ENCODE results near the gene CCDC142.
"Not testable (repeated sequence)": the region's sequence is repeated elsewhere in the genome, so short reads cannot be mapped to it uniquely, and the experiment has no call there.

CCDC142 gene

DNA sequence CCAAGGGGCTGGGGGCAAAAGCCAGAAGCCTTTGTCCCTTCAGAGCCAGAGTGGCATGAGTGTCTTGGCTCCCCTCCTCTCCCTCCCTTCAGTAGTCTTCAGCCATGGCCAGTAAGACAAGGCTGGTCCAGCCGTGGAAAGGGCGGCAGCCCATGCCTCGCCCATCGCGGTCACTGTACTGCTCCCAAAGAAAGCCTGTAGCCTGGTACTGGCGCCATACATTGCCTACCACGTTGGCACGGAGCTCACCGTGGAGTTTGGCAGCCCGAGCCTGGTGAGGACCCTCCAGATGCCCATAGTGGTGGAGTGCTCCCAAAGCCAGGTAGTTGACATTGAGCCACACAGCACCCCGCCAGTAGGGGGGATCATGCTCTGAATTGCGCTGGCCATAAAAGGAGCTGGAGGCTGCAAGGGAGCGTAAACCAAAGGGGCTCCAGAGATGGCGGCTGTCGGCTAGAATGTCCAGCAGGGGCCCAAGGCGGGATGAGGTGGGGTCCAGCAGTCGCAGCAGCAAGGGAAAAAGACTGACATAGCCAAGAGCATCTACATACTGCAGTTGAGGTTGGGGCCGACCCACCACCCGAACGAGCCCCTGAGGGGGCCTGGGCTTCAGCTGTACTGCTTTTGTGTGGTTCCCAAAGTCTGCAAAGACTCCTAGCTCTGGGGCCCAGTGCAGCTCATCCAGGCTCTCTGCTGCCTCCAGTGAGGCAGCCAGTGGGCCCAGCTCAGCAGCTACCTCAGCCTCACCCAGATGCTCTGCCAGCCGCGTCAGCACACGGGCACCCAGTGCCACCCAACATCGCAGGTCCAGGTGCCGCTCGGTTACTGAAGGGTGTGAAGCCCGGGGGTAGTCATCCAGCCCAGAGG is 21.4 kb downstream of the CCDC142 start:
- TF ChIP-seq, protein P1, sequence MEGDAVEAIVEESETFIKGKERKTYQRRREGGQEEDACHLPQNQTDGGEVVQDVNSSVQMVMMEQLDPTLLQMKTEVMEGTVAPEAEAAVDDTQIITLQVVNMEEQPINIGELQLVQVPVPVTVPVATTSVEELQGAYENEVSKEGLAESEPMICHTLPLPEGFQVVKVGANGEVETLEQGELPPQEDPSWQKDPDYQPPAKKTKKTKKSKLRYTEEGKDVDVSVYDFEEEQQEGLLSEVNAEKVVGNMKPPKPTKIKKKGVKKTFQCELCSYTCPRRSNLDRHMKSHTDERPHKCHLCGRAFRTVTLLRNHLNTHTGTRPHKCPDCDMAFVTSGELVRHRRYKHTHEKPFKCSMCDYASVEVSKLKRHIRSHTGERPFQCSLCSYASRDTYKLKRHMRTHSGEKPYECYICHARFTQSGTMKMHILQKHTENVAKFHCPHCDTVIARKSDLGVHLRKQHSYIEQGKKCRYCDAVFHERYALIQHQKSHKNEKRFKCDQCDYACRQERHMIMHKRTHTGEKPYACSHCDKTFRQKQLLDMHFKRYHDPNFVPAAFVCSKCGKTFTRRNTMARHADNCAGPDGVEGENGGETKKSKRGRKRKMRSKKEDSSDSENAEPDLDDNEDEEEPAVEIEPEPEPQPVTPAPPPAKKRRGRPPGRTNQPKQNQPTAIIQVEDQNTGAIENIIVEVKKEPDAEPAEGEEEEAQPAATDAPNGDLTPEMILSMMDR (IDR thresholded peaks at IDR 0.05; ENCODE audit: low read depth, low read length, missing control alignments), result peak; percentile 46
- peaks cover 24% of the 10 kb centered on the region for H3K36me3 ChIP-seq (replicated peaks)
- H3K27ac ChIP-seq, result no peak overlapping the region
- no peaks in the 10 kb centered on the region for H3K27me3 ChIP-seq (replicated peaks)
- no peak overlapping the region for H3K4me3 ChIP-seq (ENCODE audit: low read depth, low read length)
- in situ Hi-C loops (cut with HindIII; ENCODE audit: low pct_ligation_motif_present, low sequenced_read_pairs), result no loop called here
- DNase-seq, result no peak

DNA sequence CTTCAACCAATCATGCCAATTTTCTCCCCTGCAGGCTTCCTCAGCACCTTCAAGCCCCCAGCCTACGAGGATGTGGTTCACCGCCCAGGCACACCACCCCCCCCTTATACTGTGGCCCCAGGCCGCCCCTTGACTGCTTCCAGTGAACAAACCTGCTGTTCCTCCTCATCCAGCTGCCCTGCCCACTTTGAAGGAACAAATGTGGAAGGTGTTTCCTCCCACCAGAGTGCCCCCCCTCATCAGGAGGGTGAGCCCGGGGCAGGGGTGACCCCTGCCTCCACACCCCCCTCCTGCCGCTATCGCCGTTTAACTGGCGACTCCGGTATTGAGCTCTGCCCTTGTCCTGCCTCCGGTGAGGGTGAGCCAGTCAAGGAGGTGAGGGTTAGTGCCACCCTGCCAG is 22.6 kb downstream of the CCDC142 start:
- H3K27ac ChIP-seq; H3K4me3 ChIP-seq (ENCODE audit: low read depth, low read length); H3K27me3 ChIP-seq (replicated peaks); in situ Hi-C loops (cut with HindIII; ENCODE audit: low pct_ligation_motif_present, low sequenced_read_pairs); DNase-seq: not testable (repeated sequence)
- peaks cover 24% of the 10 kb centered on the region for H3K36me3 ChIP-seq (replicated peaks)

DNA sequence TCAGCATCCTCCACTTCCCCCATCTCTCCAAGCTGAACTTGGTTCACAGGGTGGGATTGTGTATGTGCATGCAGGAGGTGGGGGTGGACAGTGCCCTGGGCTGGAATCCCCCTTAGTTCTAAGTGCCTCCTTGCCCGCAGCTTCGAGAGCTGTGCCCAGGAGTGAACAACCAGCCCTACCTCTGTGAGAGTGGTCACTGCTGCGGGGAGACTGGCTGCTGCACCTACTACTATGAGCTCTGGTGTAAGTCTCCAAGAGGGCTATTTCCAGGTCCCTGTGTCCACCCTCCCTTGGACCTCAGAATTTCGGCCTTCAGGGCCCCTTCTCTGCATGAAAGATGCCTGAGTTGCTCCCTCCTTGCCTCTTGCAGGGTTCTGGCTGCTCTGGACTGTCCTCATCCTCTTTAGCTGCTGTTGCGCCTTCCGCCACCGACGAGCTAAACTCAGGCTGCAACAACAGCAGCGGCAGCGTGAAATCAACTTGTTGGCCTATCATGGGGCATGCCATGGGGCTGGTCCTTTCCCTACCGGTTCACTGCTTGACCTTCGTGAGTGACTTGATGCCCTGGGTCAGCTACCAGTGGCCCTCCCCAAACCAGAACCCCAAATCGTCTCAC is 23.2 kb downstream of the CCDC142 start:
- peak overlapping the region; percentile 86 for H3K4me3 ChIP-seq (ENCODE audit: low read depth, low read length)
- in situ Hi-C loops (cut with HindIII; ENCODE audit: low pct_ligation_motif_present, low sequenced_read_pairs); H3K27ac ChIP-seq; DNase-seq; H3K27me3 ChIP-seq (replicated peaks): not testable (repeated sequence)
- peaks cover 24% of the 10 kb centered on the region for H3K36me3 ChIP-seq (replicated peaks)

DNA sequence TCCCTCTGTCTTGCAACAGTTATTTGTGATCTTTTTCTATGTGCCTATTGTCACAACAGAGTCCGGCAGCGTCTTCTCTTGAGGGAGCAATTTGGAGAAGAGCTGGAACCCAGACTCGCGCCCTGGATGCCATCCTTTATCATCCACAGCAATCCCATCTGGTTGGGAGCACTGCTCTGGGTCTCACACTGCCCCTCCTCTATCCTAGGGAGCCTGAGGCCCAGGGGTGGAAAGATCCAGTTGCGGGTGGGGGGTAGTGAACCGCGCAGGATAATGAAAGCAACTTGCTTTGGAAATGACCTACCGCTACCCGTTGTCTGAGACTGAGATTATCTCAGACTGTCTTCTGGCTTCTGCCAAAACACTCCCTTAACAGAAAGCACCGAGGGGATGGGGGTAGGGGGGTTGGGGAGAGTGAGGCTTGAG is 23.8 kb downstream of the CCDC142 start:
- Histone ChIP-seq H3K4me3 (ENCODE audit: low read depth, low read length) (peak overlapping the region; percentile 86), H3K36me3 (replicated peaks) (peaks cover 24% of the 10 kb centered on the region), H3K27me3 (replicated peaks) (no peaks in the 10 kb centered on the region), H3K27ac (peak overlapping the region; percentile 61)
- no peak for DNase-seq
- TF ChIP-seq, protein P1 (IDR thresholded peaks at IDR 0.05; ENCODE audit: low read depth, low read length, missing control alignments), result no peak
- in situ Hi-C loops (cut with HindIII; ENCODE audit: low pct_ligation_motif_present, low sequenced_read_pairs), result no loop called here

DNA sequence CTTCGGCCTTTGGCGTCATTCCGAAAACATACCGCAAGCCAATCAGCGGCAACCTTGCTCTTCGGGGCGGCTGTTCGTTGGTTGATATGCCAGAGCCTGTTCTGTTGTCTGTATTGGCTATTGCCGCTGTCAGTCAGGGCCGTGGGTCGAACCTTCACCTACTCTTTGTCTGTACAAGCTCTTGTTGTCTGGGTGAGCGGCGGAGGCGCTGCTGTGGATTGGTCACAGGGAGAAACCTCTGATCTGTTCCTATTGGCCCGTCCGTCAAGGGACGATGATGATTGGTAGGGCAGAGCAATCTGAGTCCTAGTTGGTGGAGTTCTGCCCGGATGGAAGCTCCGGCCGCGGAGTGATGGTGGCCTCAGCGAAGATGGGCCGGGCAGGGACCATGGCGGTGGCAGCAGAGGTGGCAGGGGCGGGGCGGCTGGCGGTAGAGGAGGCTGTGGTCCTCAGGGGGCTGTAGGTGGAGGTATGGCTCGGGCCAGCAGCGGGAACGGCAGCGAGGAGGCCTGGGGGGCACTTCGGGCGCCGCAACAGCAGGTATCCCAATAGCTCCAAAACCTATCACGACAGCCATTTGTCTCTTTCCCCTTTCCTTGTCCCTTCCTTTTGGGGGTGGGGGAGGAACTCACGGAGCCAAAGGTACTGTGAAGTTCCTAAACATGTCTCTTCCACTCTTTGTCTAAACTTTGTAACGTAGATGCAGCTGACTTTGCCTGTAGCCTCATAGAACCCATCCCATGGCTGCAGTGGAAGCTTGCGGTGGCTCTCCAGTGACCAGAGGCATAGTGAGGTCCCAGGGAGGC is 24.5 kb downstream of the CCDC142 start, which contains the start of gene WBP1:
Gene WBP1, plus strand, starts transcription at position 307 of the 806 bp plus-strand sequence. Its CDS starts 165 bp downstream, at position 472.
- Histone ChIP-seq H3K27me3 (replicated peaks) (no peaks in the 10 kb centered on the region), H3K4me3 (ENCODE audit: low read depth, low read length) (peak within 1 kb of the TSS; percentile 86)

DNA sequence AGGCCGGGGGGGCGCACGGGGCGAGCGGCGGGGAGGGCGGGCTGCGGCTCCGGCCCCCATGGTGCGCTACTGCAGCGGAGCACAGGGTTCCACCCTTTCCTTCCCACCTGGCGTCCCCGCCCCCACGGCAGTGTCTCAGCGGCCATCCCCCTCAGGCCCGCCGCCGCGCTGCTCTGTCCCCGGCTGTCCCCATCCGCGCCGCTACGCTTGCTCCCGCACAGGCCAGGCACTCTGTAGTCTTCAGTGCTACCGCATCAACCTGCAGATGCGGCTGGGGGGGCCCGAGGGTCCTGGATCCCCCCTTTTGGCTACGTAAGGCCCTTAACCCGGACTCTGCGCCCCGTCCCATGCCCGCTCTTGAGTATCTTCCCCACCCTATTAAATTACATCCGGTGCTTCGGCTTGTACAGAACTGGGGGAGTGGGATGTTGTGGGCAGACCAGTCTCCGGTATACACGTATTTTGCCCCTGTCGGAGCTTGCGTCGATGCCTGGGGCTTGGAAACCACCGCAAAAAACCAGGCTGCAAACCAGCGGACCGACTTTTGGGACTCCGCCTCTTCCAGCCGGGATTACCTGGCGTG is 25.2 kb downstream of the CCDC142 start:
- H3K27me3 ChIP-seq (replicated peaks), result no peaks in the 10 kb centered on the region
- TF ChIP-seq, protein P1 (IDR thresholded peaks at IDR 0.05; ENCODE audit: low read depth, low read length, missing control alignments), result no peak
- DNase-seq, result no peak
- peak overlapping the region; percentile 79 for H3K27ac ChIP-seq
- in situ Hi-C loops (cut with HindIII; ENCODE audit: low pct_ligation_motif_present, low sequenced_read_pairs), result no loop called here
- H3K36me3 ChIP-seq (replicated peaks), result peaks cover 17% of the 10 kb centered on the region
- peak overlapping the region; percentile 74 for H3K4me3 ChIP-seq (ENCODE audit: low read depth, low read length)

More for the DNA sequence above, 24.5 kb downstream of the CCDC142 start, which contains the start of gene WBP1:
- peak; percentile 100 for DNase-seq
- peak within 1 kb of the TSS; percentile 79 for H3K27ac ChIP-seq
- TF ChIP-seq, protein P1 (IDR thresholded peaks at IDR 0.05; ENCODE audit: low read depth, low read length, missing control alignments), result no peak
- in situ Hi-C loops (cut with HindIII; ENCODE audit: low pct_ligation_motif_present, low sequenced_read_pairs), result no loop called here
- peaks cover 24% of the 10 kb centered on the region for H3K36me3 ChIP-seq (replicated peaks)

Measured in brain microvascular endothelial cell (primary cell).